GM12878 (cell line): ENCODE data around the gene DSE. TPM values are rescaled to one million over a fixed set of nuclear protein-coding genes. Genes with fewer than 3 reads are reported as not detected.

Source experiments
- ATAC-seq: fragments of 200-7000 bp; cut with Tn5 transposase; 3 replicates; pipeline ENCODE4 v1.9.1; 2020; ENCODE audit warnings: mild to moderate bottlenecking, moderate library complexity
- BruUV-seq: library from RNA; stranded (reverse); fragments of 400-500 nt; replicated peaks from 2 replicates; lab custom pipeline; 2021; lab: Mats Ljungman, UMichigan
- CTCF ChIA-PET: fragments of 300-600 bp; sonication (Branson Sonifier 250); formaldehyde crosslinking; extraction: SDS; loops from one replicate; lab custom pipeline; 2021; ENCODE audit warnings: inconsistent platforms; lab: Yijun Ruan, JAX
- POLR2A ChIA-PET: fragments of 350-600 bp; formaldehyde crosslinking; extraction: SDS; loops from one replicate; lab custom pipeline; 2021; ENCODE audit warnings: inconsistent platforms; lab: Charles Lee
- RAD21 ChIA-PET: fragments of 300-600 bp; sonication (Branson Sonifier 250); formaldehyde crosslinking; loops from one replicate; lab custom pipeline; 2023; ENCODE audit warnings: antibody characterized with exemption; ENCODE audit not compliant: unreplicated experiment; lab: Charles Lee
- SMC1A ChIA-PET: fragments of 300-600 bp; sonication (Branson Sonifier 250); formaldehyde crosslinking; loops from one replicate; lab custom pipeline; 2023; ENCODE audit not compliant: unreplicated experiment, uncharacterized antibody; lab: Charles Lee
- DNase-seq: peaks from one replicate; pipeline ENCODE4 v3.0.0-alpha.2; 2011; ENCODE audit warnings: low read depth, low spot score
- FAIRE-seq: peaks from 3 replicates; lab custom pipeline; 2011; peaks lifted over from hg19 to GRCh38; lab: Jason Lieb, UNC
- H2AFZ ChIP-seq: 2 replicates; pipeline ENCODE4 v1.6.0; 2011; ENCODE audit warnings: low read depth, low read length, control low read depth; ENCODE audit not compliant: control insufficient read depth
- H3K27ac ChIP-seq: 2 replicates; pipeline ENCODE4 v1.5.1; 2011; ENCODE audit warnings: control low read depth; ENCODE audit not compliant: control insufficient read depth, insufficient read depth
- H3K27me3 ChIP-seq, 2 experiments: replicated peaks in 1 of 2; 2 replicates each; pipeline versions ENCODE4 v1.6.0 to v1.6.1; 2011; ENCODE audit warnings: low read length in 1 of 2; ENCODE audit not compliant: control insufficient read depth in 2 of 2, insufficient read depth in 2 of 2
- H3K36me3 ChIP-seq, 2 experiments: 2 replicates each; pipeline ENCODE4 v1.5.1; 2011; ENCODE audit warnings: low read length in 1 of 2; ENCODE audit not compliant: control insufficient read depth in 2 of 2, insufficient read depth in 2 of 2
- H3K4me1 ChIP-seq: 2 replicates; pipeline ENCODE4 v1.6.1; 2011; ENCODE audit warnings: mild to moderate bottlenecking, low read length, moderate library complexity, mixed read lengths; ENCODE audit not compliant: control insufficient read depth, insufficient read depth
- H3K4me2 ChIP-seq: 2 replicates; pipeline ENCODE4 v1.6.0; 2011; ENCODE audit warnings: control low read depth; ENCODE audit not compliant: control insufficient read depth, insufficient read depth
- H3K4me3 ChIP-seq: fragments of 200-600 bp; sonication (generic); 2 replicates; pipeline ENCODE4 v1.5.1; 2016
- H3K79me2 ChIP-seq: 2 replicates; pipeline ENCODE4 v1.6.0; 2011; ENCODE audit warnings: low read length; ENCODE audit not compliant: control insufficient read depth, insufficient read depth
- H3K9ac ChIP-seq: 2 replicates; pipeline ENCODE4 v1.8.0; 2011; ENCODE audit warnings: low read length, control low read depth, mixed read lengths; ENCODE audit not compliant: control insufficient read depth, insufficient read depth
- H3K9me3 ChIP-seq: replicated peaks from 3 replicates; pipeline ENCODE4 v1.5.1; 2011; ENCODE audit warnings: mild to moderate bottlenecking, low read length; ENCODE audit not compliant: control insufficient read depth, insufficient read depth
- H4K20me1 ChIP-seq: 2 replicates; pipeline ENCODE4 v1.6.0; 2011; ENCODE audit not compliant: control insufficient read depth, insufficient read depth
- CEBPB ChIP-seq, 2 experiments: fragments of 150-350 bp in 1 of 2; IDR thresholded peaks; 2 replicates each; pipeline ENCODE4 v1.6.1; 2012 to 2014; ENCODE audit warnings: low read depth in 2 of 2, low read length in 2 of 2, borderline replicate concordance in 1 of 2, inconsistent platforms in 1 of 2
- CREB1 ChIP-seq: IDR thresholded peaks from 2 replicates; pipeline ENCODE4 v1.6.1; 2012; ENCODE audit warnings: low read depth, mild to moderate bottlenecking, inconsistent platforms
- HDAC2 ChIP-seq: fragments of 200-600 bp; sonication (generic); IDR thresholded peaks from 2 replicates; pipeline ENCODE4 v1.6.1; 2017
- HSF1 ChIP-seq: fragments of 150-350 bp; IDR thresholded peaks from 2 replicates; pipeline ENCODE4 v1.6.1; 2014; ENCODE audit warnings: mild to moderate bottlenecking, low read depth, low read length
- ZNF622 ChIP-seq: fragments of 450-650 bp; IDR thresholded peaks from 2 replicates; pipeline ENCODE4 v1.6.1; 2017; ENCODE audit warnings: mild to moderate bottlenecking, inconsistent platforms
- ZZZ3 ChIP-seq: IDR thresholded peaks from 2 replicates; pipeline ENCODE4 v1.6.1; 2011; ENCODE audit warnings: low read depth; ENCODE audit not compliant: control insufficient read depth, insufficient read length
- WGBS: methylation state at CpG from one replicate; pipeline ENCODE4 v1.1.6; 2016; ENCODE audit warnings: low lambda C conversion rate; ENCODE audit not compliant: insufficient replicate concordance, insufficient coverage; ENCODE audit errors: missing lambda C conversion rate; 5-methylcytosine and 5-hydroxymethylcytosine counted together
- in situ Hi-C: fragments of 300-500 bp; cut with MboI; formaldehyde crosslinking; loops from 9 replicates; pipeline ENCODE4 v1.14.3; 2018; ENCODE audit warnings: mixed read lengths
- intact Hi-C: fragments of 100-400 bp; cut with micrococcal nuclease; formaldehyde crosslinking; loops from one replicate; pipeline ENCODE4 v1.14.2; 2022; ENCODE audit not compliant: unreplicated experiment
- polyA plus RNA-seq, 11 experiments: library from polyadenylated mRNA; depleted of rRNA in 4 of 11; unstranded in 6 of 11; stranded (reverse) in 5 of 11; fragments of >200 nt; fragmentation: Nextera tagmentation in 4 of 11; fragmentation: Illumina TruSeq in 1 of 11; extraction: Ambion mirVana in 4 of 11; extraction: Trizol in 1 of 11; gene quantifications; 1 replicate in 1 of 11; 2 replicates in 10 of 11; pipeline versions ENCODE4 v1.2.1 to v1.2.3, GENCODE V29; 2011 to 2016; ENCODE audit warnings: inconsistent platforms in 2 of 11, missing spikeins in 2 of 11, low read depth in 1 of 11
- total RNA-seq, 4 experiments: library from RNA; depleted of rRNA in 3 of 4; stranded (reverse); fragments of >200 nt in 3 of 4; fragmentation: Illumina TruSeq in 1 of 4; extraction: Trizol in 1 of 4; gene quantifications; 2 replicates each; pipeline versions ENCODE4 v1.2.1 to v1.2.3, GENCODE V29; 2013 to 2021

Gene DSE
- total and polyA plus RNA-seq, 10 of the 15 experiments (the other 5 are each of a cell fraction or from before 2014, with no cell fraction given): 12.6 to 76.4 (median 43.0) TPM

DNA sequence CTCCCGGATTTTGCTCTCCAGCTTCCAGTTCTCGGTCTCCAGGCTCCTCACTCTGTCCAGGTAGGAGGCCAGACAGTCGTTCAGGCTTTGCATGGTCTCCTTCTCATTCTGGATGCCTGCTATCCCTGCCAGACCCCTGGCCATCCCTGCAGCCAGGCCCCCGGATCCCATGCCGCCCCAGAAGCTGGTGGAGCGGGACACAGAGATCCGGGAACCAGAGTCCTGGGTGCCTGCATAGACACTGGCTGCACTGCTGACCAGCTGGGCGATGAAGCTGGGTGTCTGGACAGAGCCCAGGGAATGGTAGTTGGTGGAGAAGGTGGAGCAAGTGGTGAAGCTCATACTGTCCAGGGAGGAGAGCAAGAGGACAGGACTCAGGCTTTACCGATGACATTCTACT, 87.5 kb downstream of the DSE start:
- Histone ChIP-seq H3K9me3 (no peaks in the 10 kb centered on the region), H3K27me3 (peaks cover 0 to 3% of the 10 kb centered on the region in 2 experiments; a peak in 2 of 4 replicates), H2AFZ (no peak overlapping the region), H3K4me1 (peaks cover 7% of the 10 kb centered on the region), H3K27ac (no peak overlapping the region), H3K79me2 (no peaks in the 10 kb centered on the region), H4K20me1 (no peaks in the 10 kb centered on the region), H3K36me3 (no peaks in the 10 kb centered on the region), H3K4me3 (no peak overlapping the region), H3K4me2 (no peak overlapping the region), H3K9ac (no peak overlapping the region)
- ATAC-seq: no peak
- DNase-seq: no peak
- in situ Hi-C loops (no loop called here), intact Hi-C loops (no loop called here)
- SMC1A ChIA-PET: interaction anchor here (0.6 to 1.7 kb wide), 3 partner anchors 18 to 424 kb away, joined by 3 to 5 read pairs (median 3); no protein-coding TSS in a partner anchor
- CTCF ChIA-PET: interaction anchor here (1.0 to 1.4 kb wide), 4 partner anchors 12 to 305 kb away, joined by 3 to 5 read pairs (median 3); no protein-coding TSS in a partner anchor
- TF ChIP-seq HDAC2 (no peak), CEBPB (IDR thresholded peaks at IDR 0.05; ENCODE audit: borderline replicate concordance in 1 of 2, low read depth in 2 of 2, low read length in 2 of 2) (no peak), ZNF622 (no peak), HSF1 (no peak), ZZZ3 (no peak)
- WGBS: 64% methylated on average over 9 of the region's 9 CpGs
- RAD21 ChIA-PET: no interaction called here
- no TSS peak for BruUV-seq
- no peak for FAIRE-seq
- POLR2A ChIA-PET: no interaction called here

DNA sequence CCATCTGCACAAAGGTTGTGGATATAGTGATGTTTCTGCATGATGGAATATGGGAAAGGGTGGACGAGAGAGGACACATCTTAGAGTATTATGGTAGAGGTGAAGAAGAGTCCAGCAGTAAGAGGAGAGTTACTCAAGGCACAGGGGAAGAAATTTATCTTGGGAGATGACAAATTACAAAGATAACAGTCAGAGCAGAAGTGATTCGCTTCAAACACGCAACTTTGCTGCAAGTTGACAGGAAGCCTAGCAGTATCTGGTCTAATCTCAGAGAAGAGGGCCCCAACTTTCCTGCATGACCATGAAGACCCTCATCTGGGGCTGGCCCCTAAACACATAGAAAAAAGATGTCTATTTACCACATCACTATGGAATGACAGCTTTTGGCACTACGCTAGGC, 89.2 kb downstream of the DSE start:
- ChIA-PET CTCF (no interaction called here), RAD21 (no interaction called here), POLR2A (no interaction called here), SMC1A (interaction anchor here (0.9 kb wide), 1 partner anchor 172 kb away, joined by 3 read pairs; no protein-coding TSS in a partner anchor)
- Histone ChIP-seq H3K4me1 (peaks cover 17% of the 10 kb centered on the region), H3K9me3 (no peaks in the 10 kb centered on the region), H2AFZ (no peak overlapping the region), H3K9ac (no peak overlapping the region), H4K20me1 (no peaks in the 10 kb centered on the region), H3K79me2 (no peaks in the 10 kb centered on the region), H3K27ac (no peak overlapping the region), H3K4me3 (no peak overlapping the region), H3K36me3 (no peaks in the 10 kb centered on the region), H3K4me2 (no peak overlapping the region), H3K27me3 (peaks cover 0 to 3% of the 10 kb centered on the region in 2 experiments; a peak in 2 of 4 replicates)
- no peak for TF ChIP-seq CREB1
- ATAC-seq (no peak), FAIRE-seq (no peak), DNase-seq (no peak)
- 74% methylated on average over 4 of the region's 4 CpGs for WGBS
- BruUV-seq: no TSS peak
- intact Hi-C loops (no loop called here), in situ Hi-C loops (no loop called here)
